Motor neuron (in vitro differentiated cells): ENCODE data around the gene PDCD1LG2. TPM values are rescaled to one million over a fixed set of nuclear protein-coding genes. Genes with fewer than 3 reads are reported as not detected.
"Not testable (repeated sequence)": the region's sequence is repeated elsewhere in the genome, so short reads cannot be mapped to it uniquely, and the experiment has no call there.

Experiments used
- ATAC-seq, 8 experiments: fragments of 200-7000 bp; cut with Tn5 transposase; replicated peaks in 6 of 8; 2 replicates each; pipeline ENCODE4 v1.8.0; 2021; ENCODE audit warnings: mild to moderate bottlenecking in 8 of 8, moderate library complexity in 8 of 8
- H3K27ac ChIP-seq, 2 donors: fragments of 250-450 bp; sonication (Bioruptor Pico); 2 replicates each; pipeline ENCODE4 v1.9.0; 2021; ENCODE audit warnings: antibody characterized with exemption in 2 of 2, mild to moderate bottlenecking in 2 of 2, moderate library complexity in 1 of 2
- H3K4me1 ChIP-seq, 2 donors: fragments of 250-450 bp; sonication (Bioruptor Pico); replicated peaks in 1 of 2; 2 replicates each; pipeline ENCODE4 v1.6.1; 2021; ENCODE audit warnings: antibody characterized with exemption in 2 of 2, mild to moderate bottlenecking in 2 of 2, moderate library complexity in 1 of 2
- H3K4me3 ChIP-seq, 5 donors: fragments of 250-450 bp; sonication (Bioruptor Pico); 2 replicates each; pipeline ENCODE4 v1.9.0; 2021; ENCODE audit warnings: antibody characterized with exemption in 5 of 5, mild to moderate bottlenecking in 5 of 5, moderate library complexity in 4 of 5
- WGBS, 10 experiments: fragments of 450-650 bp; shearing (Covaris generic); methylation state at CpG; one replicate each; pipeline ENCODE4 v1.0.0; 2022; 5-methylcytosine and 5-hydroxymethylcytosine counted together
- in situ Hi-C, 9 experiments: fragments of 400-800 bp; cut with MboI; loops; one replicate each; pipeline ENCODE4 v1.15.0; 2021; ENCODE audit warnings: low sequenced_read_pairs in 9 of 9, low pct_unique_long_range_greater_than_20kb in 2 of 9; ENCODE audit not compliant: unreplicated experiment in 9 of 9
- total RNA-seq, 8 experiments: library from RNA; unstranded; fragments of 300-600 nt; gene quantifications; 2 replicates each; pipeline versions ENCODE4 v1.2.3 to v1.2.4, GENCODE V29; 2022

The PDCD1LG2 gene
- total RNA-seq, 8 experiments from 2014 or later: 0.05 to 1.3 (median 0.29) TPM; not detected in 1

GRCh38 chr9:5568868-5569267 is 58.5 kb downstream of the PDCD1LG2 start:
- Histone ChIP-seq H3K4me3 (no peak overlapping the region), H3K4me1 (peaks cover 9 to 17% of the 10 kb centered on the region in 2 donors), H3K27ac (peak overlapping the region in 1 of 2 donors; percentile 72)
- in situ Hi-C loops: no loop called here
- 80 to 100% (median 83%) methylated on average over 1 to 2 of the region's 2 CpGs; no CpG with 5 or more reads in 5 of the 10 experiments for WGBS, 10 experiments
- no peak for ATAC-seq

GRCh38 chr9:5569409-5569808 is 59.1 kb downstream of the PDCD1LG2 start:
- no peak overlapping the region for H3K4me3 ChIP-seq
- peak overlapping the region in 1 of 2 donors; percentile 8 for H3K27ac ChIP-seq
- H3K4me1 ChIP-seq: peaks cover 9 to 17% of the 10 kb centered on the region in 2 donors
- ATAC-seq: peak in 7 of 8 experiments; percentile 96 to 100 (median 99)
- in situ Hi-C loops: no loop called here

- peaks cover 9 to 17% of the 10 kb centered on the region in 2 donors for H3K4me1 ChIP-seq
- in situ Hi-C loops: no loop called here
- H3K4me3 ChIP-seq: no peak overlapping the region
- 33 to 100% (median 76%) methylated on average over 1 of the region's 1 CpG; no CpG with 5 or more reads in 6 of the 10 experiments for WGBS, 10 experiments
- ATAC-seq: no peak
- H3K27ac ChIP-seq: peak overlapping the region in 1 of 2 donors; percentile 8
Observed at GRCh38 chr9:5569891-5570290, 59.6 kb downstream of the PDCD1LG2 start.

- peaks cover 5 to 17% of the 10 kb centered on the region in 2 donors for H3K4me1 ChIP-seq
- in situ Hi-C loops: no loop called here
- no peak overlapping the region for H3K4me3 ChIP-seq
- 78 to 100% (median 100%) methylated on average over 1 of the region's 1 CpG; no CpG with 5 or more reads in 7 of the 10 experiments for whole genome bisulfite sequencing, 10 experiments
- ATAC-seq: no peak
- no peak overlapping the region for H3K27ac ChIP-seq
Observed at GRCh38 chr9:5571629-5572232, 61.4 kb downstream of the PDCD1LG2 start.

DNA sequence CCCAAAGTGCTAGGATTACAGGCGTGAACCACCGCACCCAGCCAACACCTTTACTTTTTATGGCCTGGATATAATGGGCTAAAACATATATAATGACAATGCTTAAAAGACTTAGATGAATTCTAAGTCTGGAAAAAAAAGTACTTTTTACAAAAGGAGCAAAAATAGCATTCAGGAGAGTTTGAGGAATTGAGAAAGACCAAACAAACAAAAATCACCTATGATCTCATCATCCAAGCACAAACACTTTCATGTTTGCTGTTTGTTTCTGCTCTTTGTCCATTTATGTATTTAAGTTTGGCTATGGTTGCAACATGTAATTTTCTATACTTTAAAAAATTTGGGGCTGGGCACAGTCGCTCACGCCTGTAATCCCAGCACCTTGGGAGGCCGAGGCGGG is 63.8 kb downstream of the PDCD1LG2 start:
- ATAC-seq: no peak
- in situ Hi-C loops: no loop called here
- peaks cover 2 to 9% of the 10 kb centered on the region in 2 donors for H3K4me1 ChIP-seq
- H3K27ac ChIP-seq: no peak overlapping the region
- H3K4me3 ChIP-seq: no peak overlapping the region
- WGBS, 10 experiments: 75 to 100% (median 100%) methylated on average over 1 to 6 of the region's 6 CpGs; no CpG with 5 or more reads in 4 of the 10 experiments

GRCh38 chr9:5575000-5575399 is 64.7 kb downstream of the PDCD1LG2 start:
- no peak overlapping the region for H3K4me3 ChIP-seq
- 80 to 90% (median 88%) methylated on average over 1 to 2 of the region's 2 CpGs; no CpG with 5 or more reads in 7 of the 10 experiments for WGBS, 10 experiments
- peaks cover 0 to 3% of the 10 kb centered on the region in 2 donors for H3K4me1 ChIP-seq
- in situ Hi-C loops: loop anchor here in 5 of 9 experiments (25.0 kb wide), 3 partner anchors 113 to 813 kb away; partner anchors contain the start of genes INSL6 (in 3 of the 5) and CD274 (in 2 of the 5)
- no peak overlapping the region for H3K27ac ChIP-seq
- ATAC-seq: no peak

DNA sequence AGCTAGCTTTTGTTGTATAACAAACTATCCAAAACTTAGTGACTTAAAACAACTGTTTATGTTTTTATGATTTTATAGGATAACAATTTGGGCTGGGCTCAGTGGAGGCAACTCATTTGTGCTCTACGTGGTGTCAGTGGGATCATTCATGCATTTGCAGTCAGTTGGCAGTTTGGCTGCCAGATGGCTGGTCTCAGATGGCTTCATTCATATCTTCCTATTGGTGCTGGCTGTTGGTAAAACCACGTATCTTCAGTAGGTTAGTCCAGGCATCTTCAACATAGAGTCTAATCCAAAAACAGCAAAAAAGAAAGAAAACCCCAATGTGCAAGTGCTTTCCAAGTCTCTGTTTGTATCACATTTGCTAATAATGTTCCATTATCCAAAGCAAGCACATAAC is 66.9 kb downstream of the PDCD1LG2 start:
- ATAC-seq: no peak
- WGBS, 10 experiments: 0 to 100% (median 83%) methylated on average over 1 to 2 of the region's 2 CpGs; no CpG with 5 or more reads in 3 of the 10 experiments
- no peak overlapping the region for H3K27ac ChIP-seq
- H3K4me1 ChIP-seq: no peaks in the 10 kb centered on the region
- in situ Hi-C loops: loop anchor here in 5 of 9 experiments (25.0 kb wide), 3 partner anchors 115 to 815 kb away; partner anchors contain the start of genes INSL6 (in 3 of the 5) and CD274 (in 2 of the 5)
- H3K4me3 ChIP-seq: no peak overlapping the region

DNA sequence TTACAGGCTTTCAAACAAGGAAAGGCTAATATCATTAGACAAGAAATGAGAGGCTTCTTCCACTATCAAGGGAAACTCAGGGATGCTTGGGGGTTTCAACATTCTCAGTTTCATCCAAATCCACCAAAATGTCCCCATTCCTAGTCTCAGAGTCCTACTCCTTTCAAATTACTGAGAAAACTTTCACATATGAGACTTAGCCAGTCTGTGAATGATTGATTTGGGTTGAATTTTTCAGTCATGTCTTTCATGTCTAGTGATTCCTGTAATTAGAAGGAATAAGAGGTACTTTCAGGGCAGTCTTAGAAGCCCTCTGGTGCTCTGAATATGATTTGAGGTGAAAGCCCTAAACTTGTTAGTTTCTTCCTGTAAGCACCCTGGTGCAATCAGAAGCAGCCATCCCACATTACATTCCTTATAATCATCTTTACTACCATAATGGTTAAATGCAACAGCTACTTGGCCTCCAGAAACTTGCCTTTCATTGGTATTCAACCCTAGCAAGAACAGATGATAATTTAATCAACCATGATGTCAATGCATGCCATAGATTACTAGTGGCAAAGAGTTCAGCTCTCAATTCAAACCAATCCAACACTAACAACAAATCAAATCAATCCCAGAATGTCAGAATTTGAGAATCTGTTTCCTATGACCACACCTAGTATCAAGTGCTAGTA is 67.8 kb downstream of the PDCD1LG2 start:
- no peak overlapping the region for H3K4me3 ChIP-seq
- no peaks in the 10 kb centered on the region for H3K4me1 ChIP-seq
- ATAC-seq: no peak
- H3K27ac ChIP-seq: no peak overlapping the region
- in situ Hi-C loops: loop anchor here in 5 of 9 experiments (25.0 kb wide), 3 partner anchors 116 to 816 kb away; partner anchors contain the start of genes INSL6 (in 3 of the 5) and CD274 (in 2 of the 5)

- Histone ChIP-seq H3K4me1 (no peaks in the 10 kb centered on the region), H3K27ac (no peak overlapping the region), H3K4me3 (no peak overlapping the region)
- ATAC-seq: no peak
- in situ Hi-C loops: loop anchor here in 5 of 9 experiments (25.0 kb wide), 3 partner anchors 116 to 816 kb away; partner anchors contain the start of genes INSL6 (in 3 of the 5) and CD274 (in 2 of the 5)
Observed at GRCh38 chr9:5578698-5579085, 68.4 kb downstream of the PDCD1LG2 start.

DNA sequence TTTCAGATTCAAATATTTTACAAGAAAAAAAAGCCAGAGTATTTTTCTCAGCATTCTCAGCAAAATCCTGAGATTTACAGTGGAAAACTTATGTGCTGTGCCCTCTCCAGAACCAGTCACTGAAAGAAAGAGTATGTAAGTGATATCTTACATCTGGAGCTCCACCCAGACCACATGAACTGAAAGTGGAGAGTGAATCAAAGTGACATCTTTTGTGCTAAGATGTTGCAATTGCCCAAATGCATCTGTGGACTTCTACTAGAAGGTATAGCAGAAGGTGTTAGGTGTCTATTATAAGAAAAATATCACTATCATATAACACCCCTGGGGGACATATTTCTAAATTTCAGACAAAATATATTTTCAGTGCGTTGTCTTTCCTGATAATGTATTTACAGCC is 69.5 kb downstream of the PDCD1LG2 start:
- Histone ChIP-seq H3K4me1 (no peaks in the 10 kb centered on the region), H3K4me3 (no peak overlapping the region), H3K27ac (no peak overlapping the region)
- peak in 2 of 8 experiments; percentile 74 to 76 for ATAC-seq
- WGBS, 10 experiments: 43 to 100% (median 100%) methylated on average over 1 of the region's 1 CpG; no CpG with 5 or more reads in 4 of the 10 experiments
- in situ Hi-C loops: loop anchor here in 5 of 9 experiments (25.0 kb wide), 3 partner anchors 118 to 818 kb away; partner anchors contain the start of genes INSL6 (in 3 of the 5) and CD274 (in 2 of the 5)

GRCh38 chr9:5580650-5581049 is 70.3 kb downstream of the PDCD1LG2 start:
- 36 to 94% (median 73%) methylated on average over 3 of the region's 3 CpGs; no CpG with 5 or more reads in 3 of the 10 experiments for WGBS, 10 experiments
- H3K4me1 ChIP-seq: no peaks in the 10 kb centered on the region
- H3K4me3 ChIP-seq: no peak overlapping the region
- no peak overlapping the region for H3K27ac ChIP-seq
- no peak for ATAC-seq
- in situ Hi-C loops: loop anchor here in 5 of 9 experiments (25.0 kb wide), 3 partner anchors 118 to 818 kb away; partner anchors contain the start of genes INSL6 (in 3 of the 5) and CD274 (in 2 of the 5)

DNA sequence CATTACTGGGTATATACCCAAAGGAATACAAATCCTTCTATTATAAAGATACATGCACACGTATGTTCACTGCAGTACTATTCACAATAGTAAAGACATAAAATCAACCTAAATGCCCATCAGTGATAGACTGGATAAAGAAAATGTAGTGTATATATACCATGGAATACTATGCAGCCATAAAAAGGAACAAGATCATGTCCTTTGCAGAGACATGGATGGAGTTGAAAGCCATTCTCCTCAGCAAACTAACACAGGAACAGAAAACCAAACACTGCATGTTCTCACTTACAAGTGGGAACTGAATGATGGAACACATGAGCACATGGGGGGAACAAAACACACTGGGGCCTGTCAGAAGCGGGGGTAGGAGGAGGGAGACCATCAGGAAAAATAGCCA is 71.4 kb downstream of the PDCD1LG2 start:
- WGBS, 10 experiments: 75 to 100% (median 100%) methylated on average over 1 to 2 of the region's 2 CpGs; no CpG with 5 or more reads in 2 of the 10 experiments
- H3K4me1 ChIP-seq, H3K27ac ChIP-seq, ATAC-seq, H3K4me3 ChIP-seq: not testable (repeated sequence)
- in situ Hi-C loops: loop anchor here in 5 of 9 experiments (25.0 kb wide), 3 partner anchors 119 to 819 kb away; partner anchors contain the start of genes INSL6 (in 3 of the 5) and CD274 (in 2 of the 5)

DNA sequence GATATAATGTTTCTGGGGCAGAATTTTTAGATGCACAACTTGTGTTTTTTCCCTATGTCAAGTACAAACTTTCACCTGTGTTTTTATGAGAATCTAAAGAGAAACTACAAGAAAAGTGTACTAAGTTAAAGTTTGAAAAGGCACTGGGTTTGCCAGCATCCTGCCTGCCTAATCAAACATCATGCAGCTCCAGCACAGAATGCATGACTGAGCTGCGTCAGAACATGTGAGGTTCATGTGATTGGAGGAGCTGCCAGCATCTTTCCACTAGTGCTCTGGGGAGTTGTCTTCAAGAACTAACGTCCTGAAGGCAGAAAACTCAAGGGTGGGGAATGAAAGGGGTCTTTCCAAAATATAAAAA is 72.5 kb downstream of the PDCD1LG2 start:
- peak in 5 of 8 experiments; percentile 41 to 79 (median 69) for ATAC-seq
- no peak overlapping the region for H3K27ac ChIP-seq
- 0 to 86% (median 0%) methylated on average over 1 to 2 of the region's 2 CpGs; no CpG with 5 or more reads in 2 of the 10 experiments for WGBS, 10 experiments
- in situ Hi-C loops: loop anchor here in 5 of 9 experiments (25.0 kb wide), 3 partner anchors 121 to 821 kb away; partner anchors contain the start of genes INSL6 (in 3 of the 5) and CD274 (in 2 of the 5)
- no peaks in the 10 kb centered on the region for H3K4me1 ChIP-seq
- H3K4me3 ChIP-seq: no peak overlapping the region
